Astrocyte (in vitro differentiated cells and primary cell): ENCODE data around the gene ZNF546. TPM values are rescaled to one million over a fixed set of nuclear protein-coding genes. Genes with fewer than 3 reads are reported as not detected.

ENCODE experiments used
- DNase-seq: peaks from one replicate; pipeline ENCODE4 v3.0.0-alpha.2; 2010; ENCODE audit warnings: low read depth
- FAIRE-seq: peaks from 2 replicates; lab custom pipeline; 2011; peaks lifted over from hg19 to GRCh38; lab: Jason Lieb, UNC
- H2AFZ ChIP-seq: 2 replicates; pipeline ENCODE4 v1.6.0; 2012; ENCODE audit warnings: low read depth, low read length, inconsistent platforms
- H3K27ac ChIP-seq: 2 replicates; pipeline ENCODE4 v1.5.1; 2011; ENCODE audit warnings: low read depth, low read length, inconsistent platforms
- H3K27me3 ChIP-seq: 2 replicates; pipeline ENCODE4 v1.6.0; 2011; ENCODE audit warnings: low read length, inconsistent platforms; ENCODE audit not compliant: insufficient read depth
- H3K36me3 ChIP-seq: 2 replicates; pipeline ENCODE4 v1.5.1; 2011; ENCODE audit warnings: low read length, inconsistent platforms; ENCODE audit not compliant: insufficient read depth
- H3K4me1 ChIP-seq: 2 replicates; pipeline ENCODE4 v1.5.1; 2011; ENCODE audit warnings: low read length, inconsistent platforms; ENCODE audit not compliant: insufficient read depth
- H3K4me2 ChIP-seq: 2 replicates; pipeline ENCODE4 v1.6.0; 2012; ENCODE audit warnings: low read length, inconsistent platforms
- H3K4me3 ChIP-seq: 2 replicates; pipeline ENCODE4 v1.5.1; 2011; ENCODE audit warnings: low read depth, mild to moderate bottlenecking, low read length, inconsistent platforms; ENCODE audit not compliant: insufficient read depth
- H3K79me2 ChIP-seq: 2 replicates; pipeline ENCODE4 v1.6.0; 2012; ENCODE audit warnings: mild to moderate bottlenecking, low read length, inconsistent platforms; ENCODE audit not compliant: insufficient read depth
- H3K9ac ChIP-seq: 2 replicates; pipeline ENCODE4 v1.6.0; 2012; ENCODE audit warnings: mild to moderate bottlenecking, low read length, inconsistent platforms
- H3K9me3 ChIP-seq: 2 replicates; pipeline ENCODE4 v1.5.1; 2012; ENCODE audit warnings: low read depth, mild to moderate bottlenecking, low read length, inconsistent platforms; ENCODE audit not compliant: insufficient read depth
- H4K20me1 ChIP-seq: 2 replicates; pipeline ENCODE4 v1.6.0; 2012; ENCODE audit warnings: low read length, inconsistent platforms; ENCODE audit not compliant: insufficient read depth
- H3K27ac Mint-ChIP-seq: one replicate; pipeline ENCODE4 v1.8.0; 2021; ENCODE audit warnings: mild to moderate bottlenecking, mixed read lengths; ENCODE audit not compliant: unreplicated experiment
- H3K27me3 Mint-ChIP-seq: one replicate; pipeline ENCODE4 v1.8.0; 2021; ENCODE audit warnings: low read depth, mixed read lengths; ENCODE audit not compliant: unreplicated experiment
- H3K36me3 Mint-ChIP-seq: one replicate; pipeline ENCODE4 v1.8.0; 2021; ENCODE audit warnings: low read depth, mixed read lengths; ENCODE audit not compliant: unreplicated experiment
- H3K4me1 Mint-ChIP-seq: one replicate; pipeline ENCODE4 v1.8.0; 2021; ENCODE audit warnings: low read depth, mixed read lengths; ENCODE audit not compliant: unreplicated experiment
- H3K4me3 Mint-ChIP-seq: one replicate; pipeline ENCODE4 v1.8.0; 2021; ENCODE audit warnings: mild to moderate bottlenecking, moderate library complexity, mixed read lengths; ENCODE audit not compliant: unreplicated experiment
- H3K9me3 Mint-ChIP-seq: one replicate; pipeline ENCODE4 v1.8.0; 2021; ENCODE audit warnings: mild to moderate bottlenecking, mixed read lengths; ENCODE audit not compliant: unreplicated experiment
- EZH2 ChIP-seq: IDR thresholded peaks from 2 replicates; pipeline ENCODE4 v1.6.1; 2012; ENCODE audit warnings: mild to moderate bottlenecking, low read length, inconsistent platforms; ENCODE audit not compliant: insufficient read depth
- total RNA-seq: library from RNA; stranded (reverse); gene quantifications from 2 replicates; pipeline ENCODE4 v1.2.1, GENCODE V29; 2021
- TF ChIP-seq, protein P1 (sequence below): IDR thresholded peaks from 2 replicates; pipeline ENCODE4 v1.5.1; 2011; ENCODE audit warnings: low read depth, mild to moderate bottlenecking, inconsistent platforms, low read length, moderate library complexity; ENCODE audit not compliant: insufficient read depth

ZNF546 gene
- total RNA-seq, 1 donor from 2014 or later, result 3.0 TPM

DNA sequence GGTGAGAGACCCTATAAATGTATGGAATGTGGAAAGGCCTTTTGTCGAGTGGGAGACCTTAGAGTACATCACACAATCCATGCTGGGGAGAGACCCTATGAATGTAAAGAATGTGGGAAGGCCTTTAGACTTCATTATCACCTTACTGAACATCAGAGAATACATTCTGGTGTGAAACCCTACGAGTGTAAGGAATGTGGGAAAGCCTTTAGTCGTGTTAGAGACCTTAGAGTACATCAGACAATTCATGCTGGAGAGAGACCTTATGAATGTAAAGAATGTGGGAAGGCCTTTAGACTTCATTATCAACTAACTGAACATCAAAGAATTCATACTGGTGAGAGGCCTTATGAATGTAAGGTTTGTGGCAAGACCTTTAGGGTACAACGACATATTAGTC lies 17.1 kb downstream of the ZNF546 start:
- H3K27me3 ChIP-seq, result no peaks in the 10 kb centered on the region
- no peaks in the 10 kb centered on the region for H3K4me1 ChIP-seq
- H4K20me1 ChIP-seq, result no peaks in the 10 kb centered on the region
- no peak overlapping the region for H3K9ac ChIP-seq
- Mint-ChIP-seq H3K27ac (no peak overlapping the region), H3K36me3 (peaks cover 44% of the 10 kb centered on the region), H3K9me3 (peaks cover 53% of the 10 kb centered on the region), H3K4me3 (no peak overlapping the region), H3K4me1 (no peaks in the 10 kb centered on the region), H3K27me3 (no peaks in the 10 kb centered on the region)
- H3K4me2 ChIP-seq, result no peak overlapping the region
- H3K27ac ChIP-seq, result no peak overlapping the region
- no peaks in the 10 kb centered on the region for H3K36me3 ChIP-seq
- peaks cover 24% of the 10 kb centered on the region for H3K9me3 ChIP-seq
- no peak overlapping the region for H2AFZ ChIP-seq
- no peaks in the 10 kb centered on the region for H3K79me2 ChIP-seq
- TF ChIP-seq, protein P1, sequence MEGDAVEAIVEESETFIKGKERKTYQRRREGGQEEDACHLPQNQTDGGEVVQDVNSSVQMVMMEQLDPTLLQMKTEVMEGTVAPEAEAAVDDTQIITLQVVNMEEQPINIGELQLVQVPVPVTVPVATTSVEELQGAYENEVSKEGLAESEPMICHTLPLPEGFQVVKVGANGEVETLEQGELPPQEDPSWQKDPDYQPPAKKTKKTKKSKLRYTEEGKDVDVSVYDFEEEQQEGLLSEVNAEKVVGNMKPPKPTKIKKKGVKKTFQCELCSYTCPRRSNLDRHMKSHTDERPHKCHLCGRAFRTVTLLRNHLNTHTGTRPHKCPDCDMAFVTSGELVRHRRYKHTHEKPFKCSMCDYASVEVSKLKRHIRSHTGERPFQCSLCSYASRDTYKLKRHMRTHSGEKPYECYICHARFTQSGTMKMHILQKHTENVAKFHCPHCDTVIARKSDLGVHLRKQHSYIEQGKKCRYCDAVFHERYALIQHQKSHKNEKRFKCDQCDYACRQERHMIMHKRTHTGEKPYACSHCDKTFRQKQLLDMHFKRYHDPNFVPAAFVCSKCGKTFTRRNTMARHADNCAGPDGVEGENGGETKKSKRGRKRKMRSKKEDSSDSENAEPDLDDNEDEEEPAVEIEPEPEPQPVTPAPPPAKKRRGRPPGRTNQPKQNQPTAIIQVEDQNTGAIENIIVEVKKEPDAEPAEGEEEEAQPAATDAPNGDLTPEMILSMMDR, result no peak
- no peak for TF ChIP-seq EZH2
- DNase-seq (no peak), FAIRE-seq (no peak)
- H3K4me3 ChIP-seq, result no peak overlapping the region

DNA sequence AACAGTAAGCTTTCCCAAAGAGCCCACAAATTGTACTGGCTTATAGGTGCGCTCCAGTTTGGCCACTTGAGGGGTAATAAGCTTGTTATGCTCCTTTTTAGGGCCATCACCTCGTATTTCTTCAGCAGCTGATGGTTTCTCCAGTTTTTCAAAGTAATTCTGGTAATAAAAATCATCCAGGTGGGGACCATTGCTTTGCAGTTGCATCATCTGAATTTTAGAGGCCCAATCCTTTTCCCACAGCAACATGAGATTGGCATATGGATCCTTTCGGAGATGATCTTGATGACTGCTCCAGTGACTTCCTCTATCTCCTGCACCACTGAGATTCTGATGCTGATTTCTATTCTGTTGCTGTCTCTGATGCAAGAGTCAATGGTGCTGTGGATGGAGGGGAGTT lies 27.1 kb downstream of the ZNF546 start:
- Mint-ChIP-seq H3K4me1 (no peaks in the 10 kb centered on the region), H3K27me3 (no peaks in the 10 kb centered on the region), H3K9me3 (peaks cover 49% of the 10 kb centered on the region), H3K36me3 (peaks cover 2% of the 10 kb centered on the region), H3K27ac (no peak overlapping the region), H3K4me3 (no peak overlapping the region)
- H3K4me3 ChIP-seq, result no peak overlapping the region
- FAIRE-seq (no peak), DNase-seq (no peak)
- H4K20me1 ChIP-seq, result no peaks in the 10 kb centered on the region
- H3K4me1 ChIP-seq, result no peaks in the 10 kb centered on the region
- peaks cover 31% of the 10 kb centered on the region for H3K9me3 ChIP-seq
- H3K27me3 ChIP-seq, result no peaks in the 10 kb centered on the region
- H3K36me3 ChIP-seq, result no peaks in the 10 kb centered on the region
- H3K4me2 ChIP-seq, result no peak overlapping the region
- no peaks in the 10 kb centered on the region for H3K79me2 ChIP-seq
- H3K27ac ChIP-seq, result no peak overlapping the region
- H3K9ac ChIP-seq, result no peak overlapping the region
- H2AFZ ChIP-seq, result no peak overlapping the region
- no peak for TF ChIP-seq EZH2
- TF ChIP-seq, protein P1, result no peak

DNA sequence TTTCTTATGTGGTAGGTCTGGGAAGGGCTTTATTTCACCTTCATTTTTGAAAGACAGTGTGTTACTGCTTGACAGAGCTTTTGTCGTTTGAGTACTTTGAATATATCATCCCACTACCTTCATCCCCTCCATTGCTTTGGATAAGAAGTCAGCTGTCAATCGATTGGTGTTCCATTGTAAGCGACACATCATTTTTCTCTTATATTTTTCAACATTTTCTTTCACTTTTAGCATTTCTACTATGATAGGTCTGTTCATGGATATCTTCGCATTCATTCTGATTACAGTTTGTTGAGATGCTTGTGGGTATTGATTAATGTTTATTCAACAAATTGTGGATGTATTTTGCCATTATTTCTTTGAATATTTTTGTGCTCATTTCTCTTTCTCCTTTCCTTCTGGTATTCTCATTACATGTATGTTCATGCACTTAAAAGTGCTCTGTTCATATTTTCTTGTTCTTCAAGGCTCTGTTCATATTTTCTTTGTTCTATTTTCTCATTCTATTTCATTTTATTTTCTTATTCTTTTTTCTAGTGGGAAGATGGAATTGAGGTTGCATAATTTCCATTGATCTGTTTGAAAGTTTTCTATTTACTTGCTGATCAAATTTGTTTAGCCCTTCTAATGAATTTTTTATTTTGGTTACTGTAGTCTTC lies 29.2 kb downstream of the ZNF546 start:
- no peaks in the 10 kb centered on the region for H3K79me2 ChIP-seq
- TF ChIP-seq EZH2, result no peak
- TF ChIP-seq, protein P1, result no peak
- H4K20me1 ChIP-seq, result no peaks in the 10 kb centered on the region
- Mint-ChIP-seq H3K4me3 (no peak overlapping the region), H3K27ac (no peak overlapping the region), H3K36me3 (peaks cover 15% of the 10 kb centered on the region), H3K9me3 (peaks cover 61% of the 10 kb centered on the region), H3K27me3 (no peaks in the 10 kb centered on the region), H3K4me1 (no peaks in the 10 kb centered on the region)
- DNase-seq (no peak), FAIRE-seq (no peak)
- H3K9me3 ChIP-seq, result peaks cover 33% of the 10 kb centered on the region
- H3K4me2 ChIP-seq, result no peak overlapping the region
- no peaks in the 10 kb centered on the region for H3K4me1 ChIP-seq
- no peak overlapping the region for H2AFZ ChIP-seq
- no peaks in the 10 kb centered on the region for H3K36me3 ChIP-seq
- H3K27ac ChIP-seq, result no peak overlapping the region
- H3K9ac ChIP-seq, result no peak overlapping the region
- H3K4me3 ChIP-seq, result no peak overlapping the region
- no peaks in the 10 kb centered on the region for H3K27me3 ChIP-seq
